GM18907 (cell line): ENCODE measurements around the gene NTN3.
"Not testable (repeated sequence)": the region's sequence is repeated elsewhere in the genome, so short reads cannot be mapped to it uniquely, and the experiment has no call there.

Experiments
- ATAC-seq: cut with Tn5 transposase; IDR thresholded peaks from one replicate; pipeline ENCODE4 v1.9.1; 2021; ENCODE audit warnings: mild to moderate bottlenecking, moderate library complexity; ENCODE audit not compliant: unreplicated experiment

The NTN3 gene

DNA sequence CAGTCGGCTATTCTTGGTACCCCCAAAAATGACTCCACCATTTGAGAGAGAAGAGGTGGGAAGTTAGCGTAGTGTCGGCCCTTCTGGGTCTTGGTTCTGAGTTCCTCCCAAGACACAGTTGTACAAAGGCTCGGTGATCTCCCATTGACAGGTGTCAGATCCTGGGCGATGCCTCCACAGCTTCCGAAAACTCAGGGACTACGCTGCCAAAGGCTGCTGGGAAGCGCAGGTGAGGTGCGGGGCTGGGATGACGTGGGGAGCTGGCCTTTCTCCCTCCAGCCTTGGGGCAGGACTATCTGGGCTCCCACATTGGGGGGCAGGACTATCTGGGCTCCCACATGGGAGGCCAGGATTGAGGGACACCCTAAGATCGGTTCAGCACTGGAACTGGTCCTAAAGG is 31.5 kb upstream of the NTN3 start:
- no peak for ATAC-seq

DNA sequence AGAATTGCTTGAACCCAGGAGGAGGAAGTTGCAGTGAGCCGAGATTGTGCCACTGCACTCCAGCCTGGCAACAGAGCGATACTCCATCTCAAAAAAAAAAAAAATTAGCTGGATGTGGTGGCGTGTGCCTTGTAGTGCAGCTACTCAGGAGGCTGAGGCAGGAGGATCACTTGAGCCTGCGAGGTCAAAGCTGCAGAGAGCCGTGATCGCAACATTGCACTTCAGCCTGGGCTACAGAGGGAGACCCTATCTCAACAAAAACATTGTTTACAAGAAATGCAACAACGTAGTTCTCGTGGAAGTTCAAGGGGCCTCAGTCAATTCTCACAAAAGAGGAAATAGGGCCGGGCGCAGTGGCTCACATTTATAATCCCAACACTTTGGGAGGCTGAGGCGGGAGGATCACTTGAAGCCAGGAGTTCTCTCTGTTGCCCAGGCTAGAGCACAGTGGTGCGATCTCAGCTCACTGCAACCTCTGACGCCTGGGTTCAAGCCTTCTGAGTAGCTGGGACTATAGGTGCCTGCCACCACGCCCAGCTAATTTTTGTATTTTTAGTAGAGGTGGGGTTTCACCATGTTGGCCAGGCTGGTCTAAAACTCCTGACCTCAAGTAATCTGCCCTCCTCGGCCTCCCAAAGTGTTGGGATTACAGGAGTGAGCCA is 29.8 kb upstream of the NTN3 start:
- not testable (repeated sequence) for ATAC-seq

DNA sequence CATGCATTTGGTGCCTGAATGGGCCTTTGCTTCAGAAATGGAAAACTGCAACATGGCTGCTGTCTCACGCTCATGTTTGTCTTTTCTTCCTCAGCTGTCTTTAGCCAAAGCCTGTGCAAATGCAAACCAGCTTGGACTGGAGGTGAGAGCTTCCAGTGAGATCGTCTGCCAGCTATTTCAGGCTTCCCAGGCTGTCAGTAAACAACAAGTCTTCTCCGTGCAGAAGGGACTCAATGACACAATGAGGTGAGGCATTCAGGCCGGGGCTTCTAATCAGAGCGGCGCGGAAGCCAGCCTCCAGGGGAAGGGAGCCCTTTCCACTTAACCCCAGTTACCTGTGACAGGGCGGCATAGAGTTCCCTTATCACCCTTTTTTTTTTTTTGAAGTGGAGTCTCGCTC is 27.5 kb upstream of the NTN3 start:
- no peak for ATAC-seq

DNA sequence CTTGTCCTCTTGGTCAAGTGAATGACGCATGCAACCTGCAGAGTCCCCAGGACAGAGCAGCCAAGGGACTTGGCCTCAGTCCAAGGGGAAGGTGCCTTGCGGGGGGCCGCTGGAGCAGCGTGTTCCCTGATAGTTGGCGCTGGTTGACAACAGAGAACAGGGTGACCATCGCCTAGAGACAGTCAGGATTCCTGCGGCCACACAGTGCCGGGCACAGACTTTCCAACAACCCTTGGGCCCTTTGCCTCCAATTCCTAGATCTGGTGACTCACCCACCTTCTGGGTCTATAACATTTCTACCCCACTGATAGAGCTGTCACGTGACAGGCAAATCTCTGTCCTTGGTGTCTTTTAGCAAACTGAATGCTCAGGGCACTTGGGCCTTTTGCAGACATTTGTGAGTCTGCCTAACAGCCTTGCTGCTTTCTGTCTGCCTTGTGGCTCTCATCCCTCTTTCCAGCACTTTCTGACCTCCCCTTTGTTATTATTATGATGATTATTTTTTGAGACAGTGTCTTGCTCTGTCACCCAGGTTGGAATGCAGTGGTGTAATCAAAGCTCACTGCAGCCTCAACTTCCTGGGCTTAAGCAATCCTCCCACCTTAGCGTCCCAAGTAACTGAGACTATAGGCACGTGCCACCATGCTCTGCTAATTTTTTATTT is 23.0 kb upstream of the NTN3 start:
- ATAC-seq = no peak

GRCh38 chr16:2449118-2449517 is 22.0 kb upstream of the NTN3 start:
- ATAC-seq = no peak

GRCh38 chr16:2450535-2450934 is 20.6 kb upstream of the NTN3 start:
- ATAC-seq = no peak

DNA sequence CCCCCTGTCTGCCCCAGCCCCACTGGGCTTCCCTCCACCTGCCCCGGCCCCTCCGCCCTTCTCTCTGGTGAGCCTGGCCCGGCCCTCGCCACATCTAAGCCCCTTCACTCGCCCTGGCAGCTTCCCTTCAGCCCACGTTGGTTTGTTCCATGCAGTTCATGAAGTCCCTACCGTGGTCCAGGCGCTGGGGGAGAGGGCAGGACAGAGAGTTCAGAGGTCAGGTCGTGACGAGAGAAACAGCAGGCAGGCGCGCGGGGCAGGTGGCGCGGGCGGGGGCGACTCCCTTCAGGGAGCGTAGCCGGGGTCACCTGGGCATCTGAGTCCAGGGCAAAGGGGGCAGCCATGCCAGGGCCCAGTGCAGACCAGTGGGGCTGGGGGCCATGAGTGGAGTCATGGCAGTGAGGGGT is 20.1 kb upstream of the NTN3 start:
- ATAC-seq = no peak

DNA sequence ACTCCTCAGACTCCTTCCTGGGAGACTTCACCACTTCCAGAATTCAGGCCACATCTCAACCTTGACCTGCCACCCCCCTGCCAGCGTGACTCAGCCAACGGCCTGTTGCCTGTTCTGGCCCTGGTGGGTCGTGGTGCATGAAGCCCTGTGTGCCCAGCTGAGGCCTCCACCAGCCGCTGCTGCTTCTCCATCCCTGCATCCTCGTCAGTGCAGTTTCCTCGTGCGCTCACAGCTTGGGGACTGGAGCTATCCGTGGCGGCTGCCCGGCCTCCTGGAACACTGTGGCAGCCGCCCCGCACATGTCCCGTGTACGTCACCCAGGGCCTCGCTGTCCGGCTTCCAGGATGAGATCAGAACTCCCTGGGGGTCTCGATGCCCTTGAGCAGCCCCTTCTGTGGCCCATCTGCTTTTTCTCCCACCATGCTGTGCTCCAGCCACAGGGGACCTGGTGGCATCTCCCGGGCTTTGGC is 19.2 kb upstream of the NTN3 start:
- ATAC-seq = no peak

DNA sequence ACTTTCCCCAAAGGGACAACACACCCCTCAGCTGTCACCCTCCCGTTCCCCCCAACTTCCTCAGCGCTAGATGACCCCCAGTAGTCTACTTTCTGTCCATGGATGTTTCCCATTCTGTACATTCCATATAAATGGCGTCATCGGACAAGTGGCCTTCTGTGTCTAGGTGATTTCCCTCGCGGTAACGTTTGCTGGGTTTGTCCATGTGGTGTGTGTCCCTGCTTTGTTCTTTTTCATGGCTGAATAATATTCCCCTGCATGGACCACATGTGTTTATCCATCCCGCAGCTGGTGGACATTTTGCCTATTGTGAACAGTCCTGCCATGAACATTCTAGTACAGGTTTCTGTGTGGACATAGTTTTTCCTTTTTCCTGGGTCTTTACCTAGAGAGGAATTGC is 18.4 kb upstream of the NTN3 start:
- ATAC-seq = no peak

DNA sequence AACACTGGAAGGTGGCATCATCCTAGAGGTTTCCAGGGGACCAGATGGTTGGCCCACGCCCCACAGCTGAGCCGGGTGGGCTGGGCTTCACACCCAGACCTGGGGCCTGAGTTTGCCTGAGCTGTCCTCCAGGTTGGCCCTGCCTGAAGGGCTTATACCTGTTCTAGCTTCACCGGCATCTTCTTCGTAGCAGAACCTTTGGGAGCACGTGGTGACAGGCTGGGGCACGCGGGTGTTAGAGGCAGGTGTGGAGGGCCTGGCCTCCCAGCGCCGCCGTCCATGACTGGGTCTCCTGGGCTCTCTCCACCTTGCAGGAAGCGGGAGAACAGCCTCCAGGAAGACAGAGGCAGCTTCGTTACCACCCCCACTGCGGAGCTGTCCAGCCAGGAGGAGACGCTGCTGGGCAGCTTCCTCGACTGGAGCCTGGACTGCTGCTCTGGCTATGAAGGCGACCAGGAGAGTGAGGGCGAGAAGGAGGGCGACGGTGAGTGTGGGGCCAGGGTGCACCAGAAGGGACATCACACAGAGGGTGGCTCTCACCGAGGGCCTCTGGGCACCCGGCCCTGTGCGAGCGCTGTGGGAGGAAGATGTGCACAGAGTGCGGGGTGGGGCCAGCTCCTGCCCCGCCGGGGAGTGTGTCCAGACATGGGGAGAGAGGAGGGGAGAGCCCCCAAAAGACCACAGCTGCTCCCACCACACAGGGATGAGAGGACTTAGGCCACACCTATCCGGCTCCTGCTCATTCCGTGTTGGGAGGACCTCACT is 15.8 kb upstream of the NTN3 start:
- no peak for ATAC-seq

DNA sequence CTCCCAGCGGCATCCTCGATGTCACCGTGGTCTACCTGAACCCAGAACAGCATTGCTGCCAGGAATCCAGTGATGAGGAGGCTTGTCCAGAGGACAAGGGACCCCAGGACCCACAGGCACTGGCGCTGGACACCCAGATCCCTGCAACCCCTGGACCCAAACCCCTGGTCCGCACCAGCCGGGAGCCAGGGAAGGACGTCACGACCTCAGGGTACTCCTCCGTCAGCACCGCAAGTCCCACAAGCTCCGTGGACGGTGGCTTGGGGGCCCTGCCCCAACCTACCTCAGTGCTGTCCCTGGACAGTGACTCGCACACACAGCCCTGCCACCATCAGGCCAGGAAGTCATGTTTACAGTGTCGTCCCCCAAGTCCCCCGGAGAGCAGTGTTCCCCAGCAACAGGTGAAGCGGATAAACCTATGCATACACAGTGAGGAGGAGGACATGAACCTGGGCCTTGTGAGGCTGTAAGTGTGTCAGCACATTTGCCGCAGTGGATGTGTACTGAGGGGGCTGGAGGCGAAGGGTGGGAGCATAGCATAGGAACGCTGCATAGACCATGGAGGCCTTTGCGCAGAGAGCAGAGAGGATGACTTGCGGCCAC is 14.4 kb upstream of the NTN3 start:
- ATAC-seq = no peak

GRCh38 chr16:2457267-2457666 is 13.8 kb upstream of the NTN3 start:
- no peak for ATAC-seq

GRCh38 chr16:2457946-2458345 is 13.2 kb upstream of the NTN3 start:
- ATAC-seq = no peak

DNA sequence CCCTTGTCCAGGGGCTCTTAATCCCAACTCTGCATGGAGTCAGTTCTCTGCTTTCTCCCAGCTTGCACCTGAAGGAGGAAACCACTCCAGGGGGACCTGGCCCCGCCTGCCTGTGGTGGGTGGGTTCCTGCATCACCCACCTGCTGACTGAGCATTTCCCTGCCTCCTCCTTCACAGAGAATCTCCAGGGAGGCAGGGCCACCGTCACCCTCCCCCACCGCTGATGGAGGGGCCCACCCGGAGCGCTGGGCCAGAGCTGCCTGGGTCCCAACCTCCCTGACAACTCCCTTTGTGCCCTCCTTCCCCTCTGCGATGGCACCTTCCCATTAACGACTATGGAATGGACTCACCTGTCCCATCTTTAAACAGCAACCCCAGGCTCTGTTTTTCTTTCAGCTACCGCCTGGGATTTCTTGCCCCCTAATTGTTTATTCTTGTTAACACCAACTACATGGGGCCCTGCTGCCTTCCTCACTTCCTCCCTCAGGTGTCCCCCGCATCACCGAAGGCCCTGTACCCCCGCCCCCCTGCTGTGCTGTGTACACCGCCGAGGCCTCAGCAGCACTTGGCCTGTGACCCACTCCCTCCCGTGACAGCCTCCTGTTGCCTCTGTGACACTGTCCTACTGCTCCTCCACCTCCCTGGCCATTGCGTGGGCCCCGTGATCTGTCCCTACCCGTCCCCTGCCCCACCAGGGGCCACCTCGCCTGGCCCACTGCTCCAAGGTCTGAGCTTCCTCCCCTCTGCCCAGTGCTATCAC is 12.0 kb upstream of the NTN3 start:
- ATAC-seq = no peak

DNA sequence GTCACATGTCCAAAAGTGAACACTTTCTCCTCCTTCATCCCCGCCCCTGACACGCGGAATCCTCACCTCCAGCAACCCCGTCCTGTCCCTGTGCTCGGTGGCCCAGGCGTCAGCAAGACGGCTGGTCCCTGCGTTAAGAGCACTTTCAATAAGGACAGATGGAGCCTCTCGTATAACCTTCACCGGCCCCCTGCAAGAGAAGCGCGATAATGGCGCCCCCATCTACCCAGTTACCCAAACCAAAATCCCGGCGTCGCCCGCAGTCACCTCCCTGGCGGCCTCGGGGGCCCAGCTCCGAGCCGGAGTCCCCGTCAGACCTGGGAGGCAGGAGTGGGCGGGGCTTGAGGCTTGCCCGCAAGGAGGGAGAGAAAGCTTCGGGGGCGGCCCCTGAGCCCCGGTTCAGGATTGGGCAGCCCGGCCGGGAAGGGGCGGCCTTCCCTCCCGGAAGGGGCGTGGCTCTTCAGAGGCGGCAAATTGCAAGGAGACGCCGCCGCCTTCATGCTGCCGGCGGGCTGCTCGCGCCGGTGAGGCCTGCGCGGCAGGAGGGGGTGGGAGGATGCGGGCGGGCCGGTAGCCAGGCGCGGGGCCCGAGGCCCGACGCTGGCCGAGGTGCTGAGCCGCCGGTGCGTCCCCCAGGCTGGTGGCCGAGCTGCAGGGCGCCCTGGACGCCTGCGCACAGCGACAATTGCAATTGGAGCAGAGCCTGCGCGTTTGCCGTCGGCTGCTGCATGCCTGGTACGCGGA is 11.3 kb upstream of the NTN3 start, which contains the start of gene TEDC2:
Gene TEDC2, plus strand, starts transcription at position 463 of the 744 bp plus-strand sequence. Its CDS starts 36 bp downstream, at position 499.
- ATAC-seq = peak; percentile 75

DNA sequence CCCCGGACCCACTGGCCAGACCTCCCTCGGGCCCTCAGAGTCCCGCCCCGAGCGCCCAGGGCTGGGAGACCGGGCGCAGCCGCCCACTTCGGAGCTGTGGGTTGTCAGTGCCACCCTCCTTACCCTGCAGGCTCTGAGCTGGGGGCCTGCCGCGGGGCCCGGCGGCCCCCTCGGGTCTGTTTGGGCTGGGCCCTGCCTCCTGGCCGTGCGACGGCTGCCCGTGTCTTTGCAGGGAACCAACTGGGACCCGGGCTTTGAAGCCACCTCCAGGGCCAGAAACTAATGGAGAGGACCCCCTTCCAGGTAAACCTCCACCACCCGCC is 10.7 kb upstream of the NTN3 start:
- peak; percentile 17 for ATAC-seq

- ATAC-seq = no peak
Measured at GRCh38 chr16:2460916-2461315, 10.2 kb upstream of the NTN3 start.

GRCh38 chr16:2462031-2462866 is 8.8 kb upstream of the NTN3 start:
- ATAC-seq = no peak

GRCh38 chr16:2464333-2464732 is 6.8 kb upstream of the NTN3 start:
- no peak for ATAC-seq
